ENCODE results near the gene ZNF860.

ZNF860 gene

DNA sequence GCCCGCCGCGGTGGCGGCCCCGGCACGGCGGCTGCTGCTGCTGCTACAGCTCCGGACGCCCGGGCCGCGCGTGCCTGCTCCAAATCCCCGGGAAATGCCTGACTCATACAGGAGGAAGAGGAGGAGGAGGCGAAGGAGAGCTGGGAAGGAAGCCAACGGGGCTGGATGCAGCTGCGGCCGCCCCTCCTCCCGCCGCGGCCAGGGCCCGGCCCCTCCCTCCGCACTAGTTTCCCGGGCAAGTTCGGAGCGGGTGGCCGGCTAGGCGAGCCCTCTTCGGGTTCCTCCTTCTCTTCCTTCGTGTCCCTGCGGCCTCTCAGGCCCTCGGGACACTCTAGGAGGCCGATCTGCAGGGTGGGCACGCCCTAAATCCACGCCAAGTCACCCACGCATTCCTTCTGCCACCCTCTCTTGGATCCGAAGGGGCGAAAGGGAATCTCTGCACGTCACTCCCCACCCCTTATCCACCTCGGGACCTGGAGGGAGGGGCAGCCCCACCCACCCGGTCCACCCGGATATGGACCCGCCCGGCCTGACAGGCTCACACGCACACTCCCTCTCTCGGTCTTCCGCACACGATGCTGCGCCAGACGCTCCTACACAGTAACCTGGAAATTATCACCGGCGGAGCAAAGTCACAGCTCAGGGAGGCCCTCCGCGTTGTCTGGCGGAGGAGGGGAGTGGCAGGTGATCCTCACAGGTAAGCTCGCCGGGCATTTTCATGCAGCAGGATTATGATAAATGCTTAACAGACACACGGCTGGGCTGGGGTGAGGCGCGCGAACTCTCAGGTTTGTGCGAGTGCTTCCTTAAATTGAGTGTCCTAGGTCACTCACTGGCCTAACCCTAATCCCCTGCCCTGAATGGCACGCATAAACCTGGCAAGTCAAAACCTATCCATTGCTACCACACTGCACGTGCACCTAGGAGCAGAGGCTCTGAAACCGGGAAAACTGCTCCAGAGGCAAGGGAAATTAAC, at the start of gene ZNF860, which contains the start of gene OSBPL10:
ZNF860 (plus strand) TSS at position 545 of the 976 bp plus-strand sequence. CDS start 7,330 bp downstream, outside the sequence.
OSBPL10 (minus strand) TSS at position 57 of the 976 bp plus-strand sequence. CDS start 83 bp downstream, outside the sequence.
- peak; percentile 24 for DNase-seq

DNA sequence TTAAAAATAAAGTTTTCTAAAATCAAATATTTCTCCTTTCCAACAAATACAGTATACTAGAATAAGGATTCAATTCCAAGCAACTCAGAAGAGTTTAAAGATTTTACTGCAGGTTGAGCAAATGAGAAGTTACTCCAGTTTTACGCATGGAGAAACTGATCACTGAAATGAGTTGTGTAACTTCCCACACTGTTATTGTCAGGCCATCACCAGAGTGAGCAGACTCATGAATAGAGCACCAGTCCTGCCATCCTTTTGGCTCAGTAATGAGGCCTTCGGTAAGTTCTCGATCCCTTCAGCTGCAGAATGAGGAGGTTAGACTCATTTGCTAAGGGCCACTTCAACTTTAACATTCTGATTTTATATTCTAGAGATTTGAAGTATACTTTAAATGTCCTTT, 48.6 kb upstream of the ZNF860 start:
- no peak for DNase-seq

DNA sequence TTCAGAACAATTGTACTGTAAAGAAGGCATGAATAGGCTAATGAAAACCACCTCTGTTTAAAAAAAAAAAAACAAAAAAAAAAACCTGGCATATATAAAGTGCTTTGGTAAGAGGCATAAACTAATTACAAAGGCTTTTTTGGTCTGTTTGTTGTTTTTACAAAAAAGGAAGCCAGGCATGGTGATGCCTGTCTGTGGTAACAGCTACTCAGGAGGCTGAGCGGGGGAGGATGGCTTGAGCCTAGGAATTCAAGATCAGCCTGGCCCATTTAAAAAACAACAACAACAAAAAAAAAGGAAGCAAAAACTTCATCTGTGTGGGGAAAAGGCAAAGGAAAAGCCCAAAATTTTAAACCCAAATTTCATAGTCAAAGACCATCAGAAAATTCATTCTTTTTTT, 47.5 kb upstream of the ZNF860 start:
- DNase-seq = no peak

DNA sequence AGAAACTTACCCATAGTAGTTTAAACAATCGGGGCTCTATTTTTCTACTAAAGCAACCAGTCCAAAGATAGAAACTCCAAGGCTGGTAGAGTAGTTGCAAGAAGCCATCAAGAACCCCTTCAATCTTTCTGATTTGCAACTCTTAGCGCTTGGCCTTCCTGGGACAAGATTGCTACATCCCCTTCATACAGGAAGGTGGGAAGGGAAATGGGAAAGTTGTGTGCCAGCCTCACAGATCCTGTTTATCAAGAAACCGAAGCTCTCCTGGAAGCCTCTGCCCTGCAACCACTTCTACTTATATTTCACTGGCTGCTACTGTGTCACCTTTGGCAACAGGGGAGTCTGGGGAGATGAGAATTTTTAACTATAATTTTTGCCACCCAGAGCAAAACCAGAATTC, 46.7 kb upstream of the ZNF860 start:
- DNase-seq = no peak

DNA sequence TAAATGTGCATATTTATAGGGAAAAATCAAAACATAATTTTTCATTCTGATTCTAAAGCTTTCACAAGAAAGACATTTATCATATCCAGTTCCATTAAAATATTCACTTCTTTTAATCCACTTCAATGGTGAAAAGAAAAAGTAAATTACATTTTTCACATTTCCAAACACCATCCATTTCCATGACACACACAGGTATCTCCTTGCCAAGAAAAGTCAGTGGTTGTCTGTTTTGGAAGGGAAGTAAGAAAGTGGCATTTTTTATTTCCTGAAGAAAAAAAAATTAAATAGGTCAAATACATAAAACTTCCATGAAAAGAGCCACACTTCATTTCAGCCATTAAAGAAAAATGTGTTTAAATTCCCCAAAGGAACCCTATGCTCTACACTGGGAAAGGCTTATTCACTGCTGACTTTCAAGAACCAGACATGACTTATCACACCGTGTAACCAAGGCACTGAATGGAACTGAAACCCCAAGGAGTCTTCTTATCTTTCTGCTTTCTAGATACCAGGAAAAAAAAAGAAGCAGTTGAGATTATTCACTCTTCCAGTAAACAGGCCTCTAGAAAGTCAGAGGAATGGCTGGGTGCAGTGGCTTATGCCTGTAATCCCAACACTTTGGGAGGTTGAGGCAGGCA, 45.0 kb upstream of the ZNF860 start:
- DNase-seq = no peak

DNA sequence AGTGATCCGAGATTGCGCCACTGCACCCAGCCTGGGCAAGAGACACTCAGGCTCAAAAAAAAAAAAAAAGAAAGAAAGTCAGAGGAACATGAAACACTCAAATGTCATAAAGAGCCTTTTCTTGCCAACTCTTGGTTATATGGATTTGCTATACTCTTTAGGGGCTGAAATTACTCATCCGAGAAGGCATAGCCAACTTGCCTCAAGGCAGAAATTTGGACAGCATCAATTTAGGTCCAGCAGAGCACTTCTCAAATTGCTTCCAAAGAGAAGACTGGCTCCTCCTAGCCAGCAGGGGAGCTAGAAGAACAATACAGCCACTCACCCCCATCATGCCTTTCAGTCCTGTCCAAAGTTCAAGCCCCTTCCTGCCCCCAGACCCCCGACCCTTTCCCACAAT, 44.3 kb upstream of the ZNF860 start:
- no peak for DNase-seq

DNA sequence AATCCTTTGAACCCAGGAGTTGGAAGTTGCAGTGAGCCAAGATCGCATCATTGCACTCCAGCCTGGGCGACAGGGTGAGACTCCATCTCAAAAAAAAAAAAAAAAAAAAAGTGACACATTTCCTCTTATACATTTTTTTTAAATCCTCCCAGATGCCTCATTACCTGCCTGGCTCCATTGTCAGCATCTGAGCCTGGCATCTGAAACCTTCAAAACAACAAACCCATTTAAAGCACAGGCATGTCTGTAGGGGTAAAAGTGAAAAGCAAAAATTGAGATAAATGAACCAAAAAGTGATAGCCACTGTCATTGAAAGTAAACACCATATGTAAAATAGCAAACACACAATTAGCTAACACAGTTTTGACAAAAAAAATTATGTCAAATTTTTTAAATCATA, 39.1 kb upstream of the ZNF860 start:
- DNase-seq = no peak

DNA sequence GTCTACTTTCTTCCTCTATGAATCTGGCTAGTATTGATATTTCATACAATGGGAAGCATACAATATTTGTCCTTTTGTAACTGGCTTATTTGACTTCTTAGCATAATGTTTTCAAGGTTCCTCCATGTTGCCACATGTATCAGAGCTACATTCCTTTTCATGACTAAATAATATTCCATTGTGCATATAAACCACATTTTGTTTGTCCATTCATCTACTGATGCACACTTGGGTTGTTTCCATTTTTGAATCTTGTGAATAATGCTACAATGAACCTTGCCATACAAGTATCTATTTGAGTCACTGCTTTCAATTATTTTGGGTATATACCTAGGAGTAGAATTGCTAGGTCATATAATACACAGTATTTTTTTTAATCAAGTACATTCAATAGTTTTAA, 38.5 kb upstream of the ZNF860 start:
- no peak for DNase-seq

DNA sequence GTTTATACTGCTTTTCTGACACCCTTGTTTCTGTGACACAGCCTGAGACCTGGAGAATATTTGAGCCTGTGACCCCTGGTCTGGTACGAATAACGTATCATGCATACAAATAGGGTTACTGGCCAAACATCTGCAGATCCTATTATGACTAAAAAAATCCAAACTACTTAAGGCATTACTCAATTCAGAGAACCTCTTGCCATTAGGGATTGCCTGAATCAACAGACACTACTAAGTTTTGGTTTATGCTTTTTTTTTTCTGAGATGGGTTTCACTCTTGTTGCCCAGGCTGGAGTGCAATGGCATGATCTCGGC, 35.9 kb upstream of the ZNF860 start:
- DNase-seq = no peak

DNA sequence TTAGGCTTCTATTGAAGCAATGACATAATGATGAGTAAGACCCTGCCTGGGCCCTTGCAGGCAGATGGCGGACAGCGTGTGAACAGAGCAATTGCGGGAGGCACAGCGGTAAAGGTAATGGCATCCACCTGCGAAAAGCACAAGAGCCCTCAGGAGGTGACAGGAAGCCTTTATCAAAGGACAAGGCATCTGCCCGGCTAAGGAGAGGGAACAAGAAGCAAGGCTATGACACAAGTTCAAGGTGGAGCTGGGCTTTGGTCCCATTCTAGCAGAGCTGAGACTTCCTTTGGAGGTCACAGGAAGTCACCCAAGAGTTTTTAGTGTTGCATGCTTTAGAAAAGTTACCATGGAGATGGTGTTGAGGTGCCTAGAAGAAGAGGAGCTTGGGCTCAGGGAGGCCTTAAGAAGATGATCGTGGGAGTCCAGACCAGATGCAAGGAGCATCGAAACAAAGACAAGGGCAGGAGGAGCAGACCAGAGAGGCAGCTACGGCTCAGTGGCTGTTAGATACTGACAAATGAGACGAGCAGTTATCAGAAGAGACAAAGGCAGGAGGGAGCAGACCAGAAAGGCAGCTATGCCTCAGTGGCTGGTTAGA, 35.0 kb upstream of the ZNF860 start:
- no peak for DNase-seq

DNA sequence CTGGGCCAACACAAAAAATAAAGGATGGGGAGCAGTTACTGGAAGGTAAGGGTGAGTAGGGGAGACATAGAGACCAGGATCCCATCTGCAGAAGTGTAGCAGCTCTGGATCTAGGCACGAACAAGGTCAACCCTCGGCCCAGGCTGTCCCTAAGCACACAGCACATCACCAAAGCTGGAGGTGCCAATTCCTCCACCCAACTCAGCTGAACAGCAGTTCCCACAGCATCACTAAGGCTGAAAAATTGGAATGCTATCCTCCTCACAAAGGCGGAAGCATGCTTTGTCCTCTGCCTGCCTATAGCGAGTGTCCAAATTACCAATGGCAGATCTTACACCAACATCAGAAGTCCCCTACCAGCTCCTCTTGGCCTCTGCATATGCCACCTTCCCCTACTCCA, 34.4 kb upstream of the ZNF860 start:
- DNase-seq = no peak

DNA sequence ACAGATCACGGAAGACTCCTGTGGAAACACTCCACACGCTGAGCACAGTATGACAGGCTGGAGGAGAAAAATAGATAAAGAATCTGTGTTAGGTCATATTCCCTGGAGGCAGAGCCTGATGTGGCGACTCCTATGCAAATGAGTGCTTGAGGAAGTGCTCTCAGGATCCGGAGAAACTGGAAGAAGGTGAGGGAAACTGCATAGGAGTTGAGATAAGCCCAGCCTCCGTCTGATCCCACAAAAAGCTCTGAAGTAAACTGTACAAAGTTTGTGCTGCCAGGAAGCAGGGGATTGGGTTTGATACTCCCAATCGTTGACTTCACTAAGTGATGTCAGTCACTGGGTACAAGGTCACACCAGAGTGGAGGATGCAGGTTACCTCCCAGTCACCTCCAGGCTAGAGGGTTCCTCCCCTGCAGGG, 33.9 kb upstream of the ZNF860 start:
- DNase-seq = no peak

DNA sequence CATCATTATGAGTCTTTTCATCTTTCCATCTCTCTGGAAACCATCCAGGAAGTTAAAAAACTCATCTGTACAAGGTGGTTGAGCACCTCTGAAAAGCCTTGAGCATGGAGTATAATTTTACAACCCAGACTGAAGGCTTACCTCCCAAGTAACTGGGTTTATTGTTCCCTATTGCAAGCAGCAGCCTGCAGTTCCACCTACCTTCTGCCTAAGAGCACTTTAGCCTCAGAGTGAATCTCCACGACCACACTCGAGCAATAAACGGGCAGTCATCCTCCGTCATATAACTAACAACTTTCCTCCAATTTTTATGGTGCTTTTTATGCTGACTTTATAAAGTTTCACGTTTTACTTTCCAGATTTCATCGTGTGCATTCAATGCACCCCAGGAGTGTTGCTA, 33.3 kb upstream of the ZNF860 start:
- DNase-seq = no peak

DNA sequence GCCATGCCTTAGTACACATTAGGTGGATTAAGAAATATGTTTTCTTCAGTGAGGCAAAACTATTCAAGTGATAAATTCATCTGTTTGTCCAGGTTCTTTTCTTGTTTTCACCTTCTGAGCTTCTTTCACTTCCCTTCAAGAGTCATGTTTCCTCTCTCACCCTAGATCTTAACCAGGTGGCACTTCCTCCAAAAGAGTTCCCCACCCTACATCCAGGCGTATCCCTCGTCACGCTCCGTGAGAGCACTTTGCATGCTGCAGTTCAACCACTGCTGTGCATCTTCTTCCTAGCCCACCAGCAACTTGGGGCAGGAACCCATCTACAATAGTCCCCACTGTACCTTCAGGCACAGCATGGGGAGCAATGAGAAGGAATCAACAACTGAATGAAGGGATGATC, 29.3 kb upstream of the ZNF860 start:
- DNase-seq = no peak

DNA sequence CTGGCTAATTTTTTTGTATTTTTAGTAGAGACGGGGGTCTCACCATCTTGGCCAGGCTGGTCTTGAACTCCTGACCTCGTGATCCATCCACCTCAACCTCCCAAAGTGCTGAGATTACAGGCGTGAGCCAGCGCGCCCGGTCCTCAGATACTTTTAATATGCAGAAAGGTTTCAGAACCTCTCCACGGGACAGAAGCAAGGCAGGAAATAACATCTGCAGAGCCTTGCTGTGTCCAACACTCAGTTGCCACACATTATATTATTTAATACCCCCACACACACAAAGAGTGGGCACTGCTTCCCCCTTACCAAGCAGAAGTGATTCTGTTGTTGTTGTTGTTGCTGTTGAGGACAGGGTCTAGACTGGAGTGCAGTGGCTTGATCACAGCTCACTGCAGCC, 28.5 kb upstream of the ZNF860 start:
- DNase-seq = no peak

DNA sequence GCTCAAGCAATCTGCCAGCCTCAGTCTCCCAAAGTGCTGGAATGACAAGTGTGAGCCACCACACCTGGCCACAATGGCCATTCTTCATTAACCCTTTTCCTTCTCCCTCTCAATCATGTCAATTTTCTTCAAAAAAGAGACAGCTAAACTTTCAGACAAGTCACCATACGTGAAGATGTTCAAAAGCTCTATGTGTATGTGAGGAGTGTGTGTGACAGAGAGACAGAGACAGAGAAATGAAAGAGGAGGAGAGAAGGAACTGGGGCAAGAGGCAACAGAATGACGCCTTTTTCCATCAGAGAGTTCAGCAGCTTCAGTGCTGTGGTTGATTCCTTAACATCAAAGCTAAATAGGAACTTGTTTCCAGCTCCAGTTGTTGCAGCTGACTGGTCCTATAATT, 27.9 kb upstream of the ZNF860 start:
- no peak for DNase-seq

DNA sequence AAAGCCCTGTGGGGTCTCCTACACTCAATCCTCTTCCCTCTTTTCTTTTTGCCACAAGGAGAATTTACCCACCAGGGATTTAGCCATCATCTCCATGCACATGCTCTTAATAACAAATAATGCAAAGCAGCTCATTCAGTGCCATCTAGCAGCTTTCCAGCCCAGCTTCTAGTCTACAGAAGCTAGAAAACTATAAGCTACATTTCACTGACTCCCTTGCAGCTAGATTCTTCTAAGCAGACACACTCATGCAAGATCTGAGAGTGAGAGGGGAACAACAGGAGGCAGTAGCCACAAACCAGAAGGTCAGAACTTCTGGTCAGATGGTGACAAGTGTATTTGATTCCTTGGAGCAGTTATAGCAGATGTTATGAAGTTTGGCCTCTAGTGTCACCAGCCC, 26.0 kb upstream of the ZNF860 start:
- DNase-seq = no peak

DNA sequence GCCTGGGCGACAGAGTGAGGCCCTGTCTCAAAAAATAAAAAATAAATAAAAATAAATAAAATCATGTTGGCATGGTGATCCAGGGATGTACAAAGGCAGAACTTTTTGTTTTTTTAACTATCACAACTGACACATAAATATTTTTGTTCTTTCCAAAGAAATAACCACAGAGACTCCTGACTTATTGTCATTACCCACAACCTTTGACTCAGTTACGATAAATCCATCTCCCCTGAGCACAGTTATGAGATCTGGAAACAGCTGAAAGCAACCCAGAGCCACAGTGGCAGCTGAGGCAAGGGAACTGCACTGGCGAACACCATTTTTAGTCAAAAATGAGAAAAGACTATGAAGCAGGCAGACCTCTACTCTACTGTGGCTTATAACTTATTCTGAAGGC, 24.4 kb upstream of the ZNF860 start:
- no peak for DNase-seq

DNA sequence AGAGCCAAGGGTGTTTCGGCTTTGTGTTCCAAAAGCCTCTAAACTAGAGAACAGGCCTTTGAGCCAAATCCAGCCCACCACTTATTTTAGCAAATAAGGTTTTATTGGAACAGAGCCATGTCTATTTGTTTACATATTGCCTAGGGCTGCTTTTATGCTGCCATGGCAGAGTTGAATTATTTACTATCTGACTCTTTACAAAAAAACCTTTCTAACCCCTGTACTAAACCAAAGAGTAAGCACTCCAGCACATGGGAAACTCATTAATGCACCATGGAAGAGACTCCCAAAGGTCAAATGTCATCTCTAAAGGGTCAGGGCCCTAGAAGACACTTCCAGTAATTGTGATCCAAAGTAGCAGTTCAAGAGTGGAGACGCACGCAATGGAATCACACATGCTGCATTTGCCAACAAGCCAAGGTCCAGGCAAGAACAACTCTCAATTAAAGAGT, 22.8 kb upstream of the ZNF860 start:
- DNase-seq = no peak

DNA sequence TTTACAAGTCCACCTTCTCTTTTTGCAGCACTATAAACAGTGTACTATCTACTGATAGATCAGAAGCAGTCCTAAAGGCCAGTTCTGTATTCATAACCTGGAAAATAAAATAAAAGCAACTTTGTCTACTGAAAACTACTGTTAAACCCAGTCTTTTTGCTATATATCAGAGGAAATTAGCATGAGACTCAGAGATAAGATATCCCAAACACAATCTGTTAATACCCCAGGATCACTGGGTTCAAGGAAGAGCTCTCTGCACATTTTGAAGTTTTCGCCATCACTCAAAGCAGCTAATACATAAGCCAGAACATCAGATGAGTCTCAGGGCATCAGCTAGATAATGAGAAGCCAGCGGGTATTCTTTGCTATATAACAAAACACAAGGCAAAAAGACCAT, 22.3 kb upstream of the ZNF860 start:
- DNase-seq = no peak

DNA sequence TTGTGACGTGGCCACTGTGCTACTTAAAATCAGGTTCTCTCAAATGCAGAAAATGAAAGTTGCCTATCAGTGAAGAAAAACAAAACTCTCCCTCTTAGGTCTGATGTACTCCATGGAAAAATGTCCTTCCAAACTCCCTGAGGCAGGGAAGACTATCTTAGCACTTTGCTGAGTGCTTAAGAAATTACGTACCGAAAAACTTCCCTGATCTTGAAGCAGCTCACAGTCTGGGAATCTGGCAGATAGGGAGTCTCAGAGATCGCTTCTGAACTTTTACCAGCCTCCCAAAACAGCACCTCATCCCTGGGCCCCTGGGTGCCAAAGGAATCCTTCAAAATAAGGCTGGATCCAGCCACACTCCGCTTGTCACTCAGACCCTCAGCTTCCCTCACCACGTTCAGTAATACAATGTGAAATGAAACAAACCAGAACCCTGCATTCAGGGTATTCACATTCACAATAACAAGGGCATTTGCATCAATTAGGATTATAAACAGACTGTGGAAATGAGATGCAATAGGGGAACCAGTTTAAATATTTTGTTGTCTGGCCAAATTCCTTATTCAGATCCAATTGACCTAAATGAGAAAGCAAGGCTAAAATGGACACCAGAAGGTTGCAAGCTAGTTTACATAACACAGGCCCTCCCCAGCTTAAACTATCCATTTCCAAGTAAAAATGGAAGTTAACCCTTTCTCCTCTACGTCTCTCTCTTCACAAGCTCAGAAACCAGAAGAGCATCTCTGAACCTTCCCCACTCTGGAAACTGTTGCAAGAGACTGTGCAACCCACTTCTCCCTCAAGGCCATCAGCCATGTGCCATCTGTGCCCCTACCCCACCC, 21.4 kb upstream of the ZNF860 start:
- no peak for DNase-seq

DNA sequence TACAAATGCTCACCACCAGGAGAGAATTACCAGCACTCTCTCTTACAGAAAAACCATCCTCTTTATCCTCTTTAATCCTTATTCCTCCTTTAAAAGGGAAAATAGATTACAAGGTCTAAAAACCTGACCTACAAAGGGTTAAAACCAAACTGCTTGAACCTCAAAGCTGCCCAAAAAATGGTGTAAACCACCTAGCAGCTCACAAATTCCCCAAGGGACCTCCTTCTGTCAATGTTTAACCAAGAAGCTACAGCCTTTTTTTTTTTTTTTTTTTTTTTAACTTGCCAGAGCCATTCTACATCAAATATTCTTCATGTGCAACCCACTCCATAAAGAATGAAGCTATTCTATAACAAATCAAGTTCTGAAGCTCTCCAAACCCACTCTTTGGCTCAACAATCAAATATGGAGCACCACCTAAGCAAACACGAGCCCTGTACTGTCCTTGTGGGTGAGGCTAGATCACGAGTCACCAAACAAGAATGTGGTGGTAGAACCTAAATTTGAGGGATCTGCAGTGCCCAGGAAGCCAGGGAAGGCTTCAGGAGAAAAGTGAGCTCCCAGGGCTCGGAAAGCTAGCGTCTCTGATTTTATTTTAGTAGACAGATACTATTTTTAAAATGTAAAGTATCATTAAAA, 20.6 kb upstream of the ZNF860 start:
- DNase-seq = no peak
